Stimulated activated CD4-positive, alpha-beta T cell treated with anti-CD3 and anti-CD28 coated beads, Interleukin-12 subunit alpha, Interleukin-12 subunit beta, amount 100 ng/mL, for 24 hours (primary cell): ENCODE measurements around the gene DDX49.
A peak's percentile ranks its signal among the peaks of the same experiment; 100 is the strongest.

Experiments used
- DNase-seq, 2 experiments: peaks; one replicate each; pipeline ENCODE4 v3.0.0-alpha.2; 2020; ENCODE audit warnings: low read depth in 2 of 2

Gene DDX49

GRCh38 chr19:18919086-18919899, at the start of gene DDX49, which contains the start of gene COPE:
DDX49 (plus strand) TSS chr19:18919715; CDS start chr19:18919742, 27 bp downstream.
COPE (minus strand) TSS chr19:18919387; CDS start chr19:18919348, 39 bp downstream.
- DNase-seq = peak; percentile 97 to 98

DNA sequence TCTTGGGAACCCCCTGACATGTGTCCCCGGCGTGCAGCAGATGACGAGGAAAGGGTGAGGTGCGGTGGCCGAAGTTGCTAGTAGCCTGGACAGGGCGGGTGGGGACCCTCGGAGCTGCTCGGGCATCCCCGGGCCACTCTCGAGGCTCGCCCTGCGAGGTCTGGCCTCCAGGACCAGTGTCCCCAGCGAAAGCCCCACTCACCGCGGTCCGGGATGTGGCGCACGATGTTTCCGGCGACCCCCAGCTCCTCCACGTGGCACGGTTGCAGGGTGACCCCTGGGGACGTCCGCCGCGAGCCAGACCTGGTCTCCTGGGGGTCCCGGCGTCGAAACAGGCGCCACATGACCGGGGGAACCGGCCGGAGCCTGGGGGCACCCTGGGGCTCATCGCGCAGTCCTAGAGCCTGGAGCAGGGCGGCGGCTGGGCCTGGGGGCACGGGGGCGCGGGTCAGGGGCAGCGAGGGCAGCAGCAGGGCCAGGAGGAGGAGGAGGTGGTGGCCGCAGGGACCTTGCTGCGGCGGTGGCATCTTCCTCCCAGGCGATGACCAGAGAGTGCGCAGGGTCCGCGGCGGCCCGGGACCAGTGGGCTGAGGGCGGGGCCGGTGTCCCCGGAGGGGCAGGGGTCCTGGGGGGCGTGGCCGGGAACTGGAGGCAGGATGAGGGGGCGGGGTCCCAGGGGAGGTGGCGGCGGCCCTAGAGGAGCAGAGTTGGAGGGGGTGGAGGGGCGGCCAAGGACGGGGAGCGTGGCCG, 49.6 kb upstream of the DDX49 start:
- no peak for DNase-seq

DNA sequence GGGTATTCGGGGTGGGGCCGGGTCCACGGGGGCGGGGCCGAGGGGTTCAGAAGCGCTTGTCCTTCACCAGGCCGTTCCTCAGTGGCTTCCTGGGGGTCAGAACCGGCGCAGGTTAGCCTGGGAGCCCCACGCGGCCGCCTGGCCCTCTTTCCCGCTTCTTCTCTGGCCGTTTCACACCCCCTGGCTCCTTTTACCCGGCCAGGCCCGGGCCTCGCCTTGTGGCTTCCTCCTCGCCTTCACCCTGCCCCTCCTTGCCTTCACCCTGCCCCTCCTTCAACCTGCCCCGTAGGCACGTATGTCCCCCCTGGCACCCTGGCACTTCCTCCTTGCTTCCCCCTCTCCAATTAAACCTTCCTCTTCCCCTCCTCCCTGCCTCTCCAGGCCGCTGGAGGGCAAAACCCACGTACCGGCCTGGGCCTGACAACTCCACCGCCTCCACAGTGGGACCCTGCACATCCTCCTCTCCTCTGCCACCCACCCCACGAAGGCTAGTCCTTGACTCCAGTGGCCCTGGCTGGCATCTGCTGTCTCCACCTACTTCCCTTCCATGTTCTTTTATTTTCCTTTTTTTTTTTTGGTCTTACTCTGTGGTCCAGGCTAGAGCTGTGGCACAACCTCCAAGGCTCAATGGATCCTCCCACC, 48.9 kb upstream of the DDX49 start:
- no peak for DNase-seq

GRCh38 chr19:18871543-18871942, 48.0 kb upstream of the DDX49 start:
- no peak for DNase-seq

DNA sequence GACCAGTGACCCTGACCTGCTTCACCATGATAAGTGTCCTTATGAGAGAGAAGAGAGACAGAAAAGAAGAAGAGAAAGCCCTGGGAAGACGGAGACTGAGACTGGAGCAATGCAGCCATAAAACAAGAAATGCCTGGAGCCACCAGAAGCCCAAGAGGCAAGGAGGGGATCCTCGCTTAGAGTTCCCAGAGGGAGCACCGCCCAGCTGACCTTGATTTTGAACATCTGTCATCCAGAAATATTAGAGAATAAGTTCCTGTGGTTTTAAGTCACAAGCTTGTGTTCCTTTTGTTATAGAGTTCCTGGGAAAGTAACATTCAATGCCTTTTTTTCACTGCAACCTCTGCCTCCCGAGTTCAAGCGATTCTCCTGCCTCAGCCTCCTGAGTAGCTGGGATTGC, 43.8 kb upstream of the DDX49 start:
- no peak for DNase-seq

DNA sequence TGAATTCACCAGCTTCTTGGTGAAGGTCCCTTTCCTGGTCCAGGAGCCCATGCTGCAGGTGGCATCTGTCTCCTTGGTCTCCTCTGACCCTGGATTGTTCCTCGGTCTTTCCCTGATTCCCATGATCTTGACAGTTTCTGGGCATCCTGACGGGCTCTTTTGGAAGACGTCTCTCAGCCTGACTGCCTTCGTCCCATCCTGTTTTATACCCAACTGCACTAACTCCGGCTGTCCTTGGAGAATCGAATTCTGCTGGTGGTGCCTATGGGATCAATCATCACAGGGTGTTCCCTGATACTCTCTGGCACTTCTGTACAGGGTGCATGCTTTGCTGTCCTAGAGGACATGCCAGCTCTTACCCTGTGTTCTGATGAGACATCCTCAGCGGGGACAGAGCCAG, 42.6 kb upstream of the DDX49 start:
- no peak for DNase-seq

- DNase-seq = no peak
These were observed 41.3 kb upstream of the DDX49 start for GRCh38 chr19:18878058-18878797.

DNA sequence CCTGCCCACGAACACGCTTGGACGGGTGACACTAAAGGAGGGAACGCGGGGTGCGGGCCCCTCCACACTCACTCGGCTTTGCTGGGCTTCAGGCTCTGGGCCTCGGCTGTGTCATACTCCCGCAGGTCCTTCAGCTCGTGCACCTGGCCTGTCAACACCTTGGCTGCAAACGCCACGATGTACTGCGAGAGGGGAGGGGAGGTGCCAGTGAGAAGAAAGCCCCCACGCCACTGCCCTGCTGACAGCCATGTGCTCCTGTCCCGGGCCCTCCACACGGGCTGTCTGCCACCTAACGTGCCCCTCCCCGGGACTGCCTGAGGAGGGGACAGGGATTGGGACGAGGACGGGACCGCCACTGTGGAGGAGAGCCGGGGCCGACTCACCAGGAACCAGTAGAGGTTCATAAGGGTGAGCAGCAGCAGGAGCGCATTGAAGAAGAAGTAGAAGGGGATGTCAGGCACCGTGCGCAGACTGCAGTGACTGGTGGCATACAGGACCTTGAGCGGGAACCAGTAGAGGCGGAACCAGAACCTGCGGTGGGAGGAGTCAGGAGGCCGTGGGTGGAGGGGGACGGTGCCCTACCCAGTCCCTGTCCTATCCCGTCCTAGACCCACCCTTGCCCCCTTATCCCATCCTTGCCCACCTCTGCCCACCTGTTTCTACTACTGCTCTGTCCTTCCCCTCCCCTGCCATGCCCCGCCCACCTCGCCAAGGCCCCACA, 40.5 kb upstream of the DDX49 start:
- DNase-seq = no peak

DNA sequence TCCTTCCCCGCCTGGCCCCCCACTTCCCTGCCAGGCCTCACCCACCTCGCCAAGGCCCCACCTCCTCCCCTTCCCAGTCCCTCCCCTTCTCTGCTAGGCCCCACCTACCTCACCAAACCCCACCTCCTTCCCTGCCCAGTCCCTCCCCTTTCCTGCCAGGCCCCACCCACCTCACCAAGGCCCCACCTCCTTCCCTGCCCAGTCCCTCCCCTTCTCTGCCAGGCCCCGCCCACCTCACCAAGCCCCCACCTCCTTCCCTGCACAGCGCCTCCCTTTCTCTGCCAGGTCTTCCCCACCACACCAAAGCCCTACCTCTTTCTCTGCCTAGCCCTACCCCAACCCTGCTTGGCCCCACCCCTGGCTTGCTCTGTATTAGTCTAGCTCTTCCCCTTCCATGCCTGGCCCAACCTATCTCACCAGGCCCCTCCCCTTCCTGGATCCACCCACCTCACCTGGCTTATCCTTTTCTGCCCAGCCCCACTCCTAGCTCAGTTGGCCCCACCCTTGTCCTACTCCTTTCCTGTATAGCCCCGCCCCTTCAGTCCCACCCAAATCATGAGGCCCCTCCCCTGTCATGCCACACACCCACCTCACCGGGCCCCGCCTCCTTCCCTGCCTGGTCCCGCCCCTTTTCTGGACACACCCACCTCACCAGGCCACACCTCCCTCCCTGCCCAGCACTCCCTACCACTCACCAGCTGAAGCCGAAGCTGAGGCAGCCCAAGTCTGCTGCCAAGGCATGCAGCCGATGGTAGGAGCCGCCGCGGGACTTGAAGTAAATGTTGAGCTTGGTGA, 39.7 kb upstream of the DDX49 start:
- DNase-seq = no peak

- no peak for DNase-seq
These were observed 38.0 kb upstream of the DDX49 start for GRCh38 chr19:18881491-18881890.

- no peak for DNase-seq
These were observed 35.8 kb upstream of the DDX49 start for GRCh38 chr19:18883526-18884304.

DNA sequence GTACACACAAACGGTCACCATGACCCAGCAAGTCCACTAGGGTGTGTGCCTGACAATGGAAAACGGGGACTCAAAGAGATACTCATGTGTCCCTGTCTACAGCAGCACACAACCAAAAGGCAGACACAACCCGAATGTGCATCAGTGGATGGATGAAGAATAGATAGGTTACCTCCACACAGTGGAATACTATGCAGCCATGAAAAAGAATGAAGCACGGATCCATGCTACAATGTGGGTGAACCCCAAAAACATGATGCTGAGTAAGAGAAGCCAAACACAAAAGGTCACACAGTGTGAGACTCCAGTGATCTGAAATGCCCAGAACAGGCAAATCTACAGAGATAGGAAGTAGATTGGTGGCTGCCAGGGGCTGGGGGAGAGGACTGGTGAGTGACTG, 32.5 kb upstream of the DDX49 start:
- no peak for DNase-seq

GRCh38 chr19:18889949-18890745, 29.4 kb upstream of the DDX49 start:
- no peak for DNase-seq

DNA sequence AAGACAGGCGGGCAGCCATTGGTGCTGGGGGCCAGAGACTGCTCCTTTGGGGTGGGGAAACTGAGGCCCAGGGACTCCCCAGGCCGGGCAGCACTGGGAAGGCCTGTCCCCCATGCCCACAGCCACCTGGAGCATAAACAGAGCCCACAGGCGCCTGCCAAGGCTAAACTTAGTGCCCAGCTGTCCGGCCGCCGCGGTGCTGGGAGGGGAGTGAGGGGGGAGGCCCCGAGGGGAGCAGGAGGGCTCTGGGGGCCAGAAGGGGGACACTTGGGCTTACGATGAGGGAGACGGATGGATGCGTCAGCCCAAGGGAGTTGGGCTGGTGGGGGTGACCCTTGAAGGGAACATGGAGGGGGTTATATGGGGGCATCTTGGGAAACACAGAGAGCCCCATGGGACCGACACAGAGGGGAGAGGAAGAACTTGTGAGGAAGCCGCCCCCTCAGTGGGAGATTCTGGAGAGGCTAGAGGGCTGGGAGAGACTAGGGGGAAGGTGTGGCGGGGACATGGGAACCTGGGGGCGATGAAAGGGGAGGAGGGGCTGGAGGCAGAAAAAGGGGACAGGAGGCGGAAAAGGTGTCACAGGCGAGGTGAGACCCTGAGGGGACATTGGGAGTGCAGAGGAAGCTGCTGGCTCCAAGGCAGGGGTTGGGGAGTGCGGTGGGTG, 25.8 kb upstream of the DDX49 start:
- DNase-seq = no peak

GRCh38 chr19:18894254-18895037, 25.1 kb upstream of the DDX49 start:
- DNase-seq = no peak

- DNase-seq = no peak
These were observed 24.3 kb upstream of the DDX49 start for GRCh38 chr19:18895038-18895823.
